NCI-H2107 treated with DMSO at 0.1 percent for 48 hours (cell line): ENCODE measurements around the gene COL27A1.

ENCODE experiments used
- DNase-seq: peaks from one replicate; lab custom pipeline; 2025; ENCODE audit not compliant: unreplicated experiment; lab: John Stamatoyannopoulos, UW

COL27A1 gene

DNA sequence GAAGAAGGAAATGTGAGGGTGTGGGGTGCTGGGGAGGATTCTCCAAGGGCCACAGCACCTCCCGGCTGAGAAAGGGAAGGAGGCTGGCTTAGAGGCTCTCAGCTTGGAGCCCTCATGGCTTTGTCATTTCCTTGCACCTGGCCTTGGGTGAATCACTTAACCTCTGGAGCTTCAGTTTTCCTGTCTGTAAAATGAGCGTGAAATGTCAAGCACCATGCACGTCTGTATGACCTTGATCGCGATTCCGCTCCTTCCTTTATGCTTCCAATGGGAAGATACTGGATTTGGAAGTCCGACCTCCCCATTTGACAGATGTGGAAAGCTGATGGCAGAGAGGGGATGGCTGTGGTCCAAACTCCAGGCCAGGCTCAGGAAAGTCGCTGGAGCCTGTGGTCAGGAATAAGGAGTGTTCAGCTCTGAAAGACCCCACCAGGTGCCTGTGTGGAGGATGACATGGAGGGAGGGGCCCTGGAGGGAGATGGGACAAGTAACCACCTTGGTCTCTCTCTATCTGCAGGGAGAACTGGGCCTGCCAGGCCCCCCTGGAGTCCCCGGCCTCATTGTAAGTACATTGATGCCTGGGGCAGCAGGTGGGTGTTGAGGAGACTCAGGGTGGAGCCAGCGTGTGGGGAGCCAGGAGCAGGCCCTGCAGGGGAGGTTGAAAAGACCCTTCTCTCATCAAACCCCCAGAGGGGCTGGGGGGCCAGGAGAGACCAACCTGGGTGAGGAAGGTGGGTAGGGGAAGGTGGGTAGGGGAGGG is 66.5 kb downstream of the COL27A1 start:
- DNase-seq, result no peak

DNA sequence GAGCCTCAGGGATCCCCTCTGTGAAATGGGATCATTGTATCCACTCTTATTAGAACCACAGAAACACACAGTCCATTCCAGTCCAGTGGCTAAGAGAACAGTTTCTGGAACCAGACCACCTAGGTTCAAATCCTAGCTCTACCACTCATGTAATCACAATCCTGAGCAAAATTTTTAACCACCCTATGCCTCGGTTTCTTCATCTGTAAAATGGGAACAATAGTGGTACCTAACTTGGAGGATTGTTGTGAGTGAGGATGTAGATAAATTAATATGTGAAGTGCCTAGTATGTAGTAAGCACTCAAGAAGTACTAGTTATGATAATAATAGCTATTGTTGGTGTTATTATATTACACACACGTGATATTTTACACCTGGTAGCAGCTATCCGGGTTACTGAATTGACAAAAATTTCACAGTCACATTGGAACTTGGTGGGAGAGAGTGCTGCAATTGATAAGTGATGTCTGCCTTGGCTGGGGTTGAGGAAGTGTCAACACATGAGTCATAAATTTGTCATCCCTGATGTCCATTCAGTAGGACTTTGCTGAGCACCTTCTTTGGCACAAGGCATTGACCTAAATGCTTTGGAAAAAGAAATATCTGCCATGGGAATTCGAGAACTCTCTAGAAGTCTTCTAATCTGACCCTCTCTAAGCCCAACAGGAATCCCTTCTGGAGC is 68.4 kb downstream of the COL27A1 start:
- DNase-seq, result no peak

DNA sequence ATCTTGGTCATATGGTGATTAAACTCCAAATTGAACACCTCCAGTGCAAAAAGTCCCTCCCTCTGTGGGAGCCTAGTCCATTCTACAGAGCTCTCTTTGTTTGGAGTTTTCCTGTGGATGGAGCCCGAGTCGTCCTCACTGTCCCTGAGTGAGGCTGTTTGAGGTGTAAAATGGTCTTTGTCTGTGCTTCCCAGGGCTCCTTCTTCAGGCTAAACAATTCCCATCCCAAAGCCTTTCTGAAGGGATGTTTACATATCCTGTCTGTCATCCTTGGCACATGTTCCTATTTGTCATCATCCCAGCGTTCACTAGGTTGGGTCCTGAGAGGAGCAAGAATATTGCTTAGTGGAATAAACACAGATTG is 68.9 kb downstream of the COL27A1 start:
- no peak for DNase-seq

DNA sequence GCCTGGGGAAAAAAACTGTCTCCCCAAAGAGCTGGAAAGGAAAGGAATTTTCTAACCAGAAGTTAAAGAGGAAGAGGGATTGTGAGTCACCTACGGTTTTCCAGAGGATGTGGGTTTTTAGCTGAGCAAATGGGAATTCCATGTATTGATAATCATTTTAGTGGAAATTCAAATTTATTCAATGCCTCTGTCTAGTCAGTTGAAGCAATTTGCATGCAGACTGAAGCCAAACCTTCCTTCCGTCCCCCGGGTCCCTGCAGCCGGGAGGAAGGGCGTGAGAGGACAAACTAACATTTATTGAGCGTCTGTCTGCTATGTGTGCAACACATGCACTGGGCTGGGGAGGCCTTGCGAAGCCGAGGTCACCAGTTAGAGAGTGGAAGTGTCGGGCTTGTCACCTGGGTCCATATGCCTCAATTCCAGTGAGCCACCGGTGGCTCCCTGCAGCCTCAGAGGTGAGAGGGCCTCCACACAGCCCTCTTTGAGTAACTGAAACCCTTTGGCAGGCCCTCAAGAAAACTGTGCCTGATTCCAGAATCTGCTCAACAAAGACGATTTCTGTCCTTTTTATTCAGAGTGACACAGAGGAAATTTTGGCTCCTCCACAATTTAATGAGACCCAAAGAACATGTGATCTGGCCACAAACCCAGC is 70.3 kb downstream of the COL27A1 start:
- DNase-seq, result no peak

DNA sequence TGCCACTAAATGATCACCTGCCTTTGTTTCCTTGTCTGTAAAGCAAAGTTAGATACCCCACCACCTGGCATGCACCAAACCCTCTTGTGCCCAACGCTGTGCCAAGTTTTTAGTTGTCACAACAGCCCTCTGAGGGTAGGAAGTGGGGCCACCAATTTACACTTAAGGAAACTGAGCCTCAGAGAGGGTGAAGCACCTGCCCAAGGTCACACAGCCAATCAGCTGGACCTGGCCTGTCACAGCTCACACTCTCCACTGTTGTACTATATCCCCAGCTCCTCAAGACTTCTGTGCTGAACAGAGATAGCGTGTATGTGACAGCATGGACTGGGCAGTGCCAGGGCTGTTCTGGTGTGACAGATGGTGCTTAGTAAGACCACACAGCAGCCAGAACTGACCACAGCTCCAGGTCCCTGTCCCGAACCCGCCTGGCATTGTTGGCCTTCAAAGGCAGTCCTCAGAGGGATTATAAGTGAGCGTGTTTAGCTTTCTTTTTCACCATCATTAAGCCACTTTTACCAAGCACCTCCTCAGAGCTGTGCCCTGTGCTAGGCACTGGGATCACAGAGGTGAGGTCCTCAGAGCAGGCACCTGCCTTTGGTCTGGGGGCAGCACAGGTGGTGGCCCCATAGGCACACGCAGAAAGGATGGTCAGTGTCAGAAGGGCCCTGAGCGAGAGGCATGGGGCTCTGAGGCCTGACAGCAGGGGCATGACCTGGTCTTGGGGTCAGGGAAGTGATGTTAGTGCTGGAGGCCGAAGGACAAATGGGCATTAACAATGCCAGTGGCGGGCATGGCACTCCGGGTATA is 71.1 kb downstream of the COL27A1 start:
- no peak for DNase-seq

DNA sequence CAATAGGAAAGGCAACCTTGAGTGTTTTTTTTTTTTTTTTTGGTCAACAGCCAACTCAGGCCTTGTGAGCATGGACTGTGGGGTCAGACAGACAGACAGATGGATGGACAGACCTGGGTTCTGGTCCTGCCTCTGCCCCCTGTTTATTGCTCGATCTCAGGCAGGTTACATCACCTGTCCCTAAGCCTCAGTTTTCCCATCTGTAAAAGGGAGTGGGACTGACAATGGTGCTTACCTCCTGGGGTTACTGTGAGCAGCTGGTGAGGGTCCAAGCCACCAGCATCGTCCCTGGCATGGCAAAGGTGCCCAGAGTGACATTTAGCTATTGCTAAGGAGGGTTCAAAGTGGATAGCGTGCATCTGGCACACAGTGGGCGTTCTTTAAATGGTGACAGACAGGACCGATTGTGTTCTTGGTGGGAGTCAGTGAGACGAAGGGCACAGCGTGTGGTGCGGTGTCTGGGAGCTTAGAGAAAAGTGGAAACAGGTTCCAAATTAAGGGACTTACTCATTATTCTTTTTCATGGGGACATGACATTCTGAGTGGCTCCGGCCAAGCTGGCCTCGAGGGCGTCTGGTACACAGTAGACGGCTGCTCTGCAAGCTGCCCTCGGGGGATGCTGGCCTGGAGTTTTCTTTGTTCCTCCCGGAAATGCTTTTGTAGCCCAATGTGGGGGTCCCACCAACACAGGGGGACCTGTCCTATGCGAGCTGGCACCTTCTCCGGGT is 72.1 kb downstream of the COL27A1 start:
- no peak for DNase-seq

DNA sequence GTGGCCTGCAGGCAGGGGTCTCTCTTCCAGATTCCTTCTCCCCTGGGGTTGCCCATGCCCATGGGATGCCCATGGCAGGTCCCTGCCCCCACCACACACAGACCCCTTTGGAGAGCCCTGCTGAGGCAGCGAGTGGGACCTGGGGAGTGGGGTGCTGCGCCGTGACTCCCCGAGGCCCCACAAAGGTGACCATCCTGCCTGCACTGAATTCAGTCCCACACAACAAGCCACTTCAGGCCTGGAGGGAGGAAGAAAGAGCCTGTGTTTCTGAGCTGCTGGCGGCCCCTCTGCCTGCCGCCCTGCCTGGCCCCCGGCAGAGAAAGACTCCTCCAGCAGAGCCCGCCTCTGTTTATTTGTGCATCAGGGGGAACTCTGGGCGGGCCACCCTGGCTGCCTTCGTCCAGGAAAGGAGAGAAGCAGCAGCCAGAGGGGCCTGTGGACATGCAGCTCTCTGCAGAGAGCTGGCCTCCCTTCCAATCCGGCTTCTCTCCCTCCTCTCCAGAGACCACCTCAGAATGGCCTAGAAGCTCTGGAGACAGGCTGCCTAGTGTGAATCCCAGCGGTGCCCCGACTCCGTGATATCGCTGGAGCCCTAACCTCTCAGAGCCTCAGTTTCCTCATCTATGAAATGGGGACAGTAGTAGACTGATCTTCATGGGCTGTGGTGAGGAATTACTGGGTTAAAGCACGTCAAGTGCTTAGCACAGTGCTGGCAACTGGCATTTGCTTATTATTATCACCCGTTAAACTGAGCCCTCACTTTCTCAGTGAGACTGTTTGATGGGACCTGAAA is 72.9 kb downstream of the COL27A1 start:
- no peak for DNase-seq

DNA sequence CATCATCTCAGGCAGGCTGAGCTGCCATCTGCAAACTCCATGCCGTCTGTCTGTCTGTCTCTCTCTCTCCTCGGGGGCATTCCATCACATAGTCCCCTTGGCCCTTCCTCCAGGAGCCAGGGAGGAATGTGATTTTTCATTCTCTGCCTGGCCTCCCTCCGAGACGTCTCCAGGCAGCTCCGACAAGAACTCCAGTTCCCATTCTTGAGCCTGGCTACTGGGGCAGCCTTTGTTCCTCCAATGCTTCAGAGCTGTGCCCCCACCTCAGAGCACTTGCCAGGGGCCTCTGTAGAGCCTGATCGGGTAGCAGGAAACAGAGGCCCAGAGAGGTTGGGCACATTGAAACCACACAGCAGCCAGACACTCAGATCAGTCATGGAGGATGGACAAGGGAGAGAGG is 74.0 kb downstream of the COL27A1 start:
- DNase-seq, result no peak

DNA sequence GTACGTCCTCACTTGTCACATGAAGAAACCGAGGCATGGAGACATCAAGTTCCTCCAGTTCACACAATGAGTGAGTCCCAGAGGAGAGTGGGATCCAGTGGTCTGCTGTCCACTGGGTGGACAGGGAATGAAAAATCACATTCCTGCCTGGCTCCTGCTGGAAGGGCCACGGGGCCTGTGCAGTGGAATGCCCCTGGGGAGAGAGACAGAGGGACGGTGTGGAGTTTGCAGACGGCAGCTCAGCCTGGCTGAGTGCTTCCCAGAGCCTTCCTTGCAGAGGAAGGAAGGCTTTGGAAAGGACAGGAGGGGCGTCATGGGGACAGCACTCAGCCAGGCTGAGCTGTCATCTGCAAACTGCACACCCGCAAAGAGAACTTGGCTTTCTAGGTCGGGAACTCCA is 74.7 kb downstream of the COL27A1 start:
- no peak for DNase-seq

DNA sequence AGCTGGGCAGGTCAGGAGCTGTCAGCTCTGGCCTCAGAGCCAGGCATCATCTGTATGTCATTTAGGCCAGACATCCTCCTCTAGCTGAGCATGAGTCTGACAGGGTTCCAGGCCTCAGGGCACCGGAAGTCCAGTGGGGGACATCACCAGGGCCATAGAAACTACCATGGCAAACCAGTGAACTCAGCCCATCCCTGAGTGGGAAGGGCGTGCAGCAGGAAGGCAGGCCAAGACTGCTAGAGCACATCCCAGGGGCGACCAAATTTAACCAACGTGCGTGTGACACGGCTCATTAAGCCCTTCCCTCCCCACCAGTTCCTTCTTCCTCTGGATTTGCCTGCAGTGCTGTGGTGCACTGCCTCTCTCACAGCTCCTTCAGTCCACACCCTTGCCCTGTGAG is 75.9 kb downstream of the COL27A1 start:
- DNase-seq, result no peak

DNA sequence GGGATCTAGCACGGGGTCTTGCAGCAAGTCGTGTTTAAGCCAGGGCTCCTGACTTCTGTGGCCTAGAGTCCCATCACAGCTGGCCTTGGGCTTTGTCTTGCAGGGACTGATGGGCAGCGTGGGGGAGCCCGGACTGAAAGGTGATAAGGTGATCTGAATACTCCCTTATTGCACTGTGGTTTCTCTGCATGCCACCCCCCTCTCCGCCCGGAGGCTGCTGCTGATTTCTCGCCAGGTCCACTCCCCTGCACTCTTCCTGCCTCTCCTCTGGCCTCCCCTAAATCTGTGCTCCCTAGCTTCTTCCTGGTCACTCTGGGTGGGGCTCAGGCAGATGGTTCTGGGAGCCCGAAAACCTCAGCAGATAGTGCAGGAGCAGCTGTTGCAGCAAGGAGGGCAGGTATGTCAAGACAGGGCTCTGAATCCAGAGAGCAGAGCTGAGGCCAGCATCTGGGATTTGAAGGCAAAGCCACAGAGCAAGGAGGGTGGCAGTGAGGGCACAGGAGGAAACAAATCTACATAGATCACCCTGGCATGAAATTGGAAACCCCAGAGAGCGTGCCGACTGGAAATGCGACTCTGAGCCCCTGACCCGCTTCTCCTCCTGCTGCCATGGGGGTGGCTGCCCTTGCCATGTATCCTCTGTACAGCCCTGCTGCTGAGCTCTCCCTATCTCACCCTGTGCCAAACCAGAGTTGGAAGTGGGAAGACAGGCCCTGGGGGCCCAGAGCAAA is 76.5 kb downstream of the COL27A1 start:
- no peak for DNase-seq

DNA sequence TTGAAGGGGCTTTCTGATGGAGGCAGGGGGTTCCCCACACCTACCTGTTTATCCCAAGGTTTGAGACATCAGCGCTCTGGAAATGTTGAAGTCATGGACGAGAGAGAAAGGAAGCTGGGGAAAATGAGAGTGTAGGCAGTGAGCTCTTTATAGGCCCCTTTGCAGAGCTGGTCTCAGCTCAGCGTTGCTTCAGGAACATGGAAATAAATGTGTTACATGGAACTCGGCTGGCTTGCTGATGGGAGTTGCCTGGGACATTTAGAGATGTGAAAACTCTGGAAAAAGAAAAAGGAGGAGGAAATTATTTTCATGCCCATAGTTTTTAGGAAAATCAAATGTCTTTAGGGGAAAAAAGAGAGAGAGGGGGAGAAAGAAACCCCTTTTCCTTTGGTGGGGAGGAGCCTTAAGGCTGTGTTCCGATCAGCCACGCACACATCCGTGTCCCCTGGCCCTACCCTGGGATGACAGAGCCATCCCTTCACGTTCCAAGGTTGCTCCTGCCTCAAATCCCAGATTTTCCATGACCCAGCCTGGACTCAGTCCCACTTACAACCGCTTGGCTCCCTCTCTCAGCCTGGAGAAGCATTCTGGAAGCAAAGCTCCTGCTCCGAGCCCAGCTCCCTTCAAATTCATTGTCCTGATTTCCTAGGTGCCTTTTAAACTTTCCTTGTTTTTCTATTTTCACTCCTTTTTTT is 78.3 kb downstream of the COL27A1 start:
- DNase-seq, result no peak

DNA sequence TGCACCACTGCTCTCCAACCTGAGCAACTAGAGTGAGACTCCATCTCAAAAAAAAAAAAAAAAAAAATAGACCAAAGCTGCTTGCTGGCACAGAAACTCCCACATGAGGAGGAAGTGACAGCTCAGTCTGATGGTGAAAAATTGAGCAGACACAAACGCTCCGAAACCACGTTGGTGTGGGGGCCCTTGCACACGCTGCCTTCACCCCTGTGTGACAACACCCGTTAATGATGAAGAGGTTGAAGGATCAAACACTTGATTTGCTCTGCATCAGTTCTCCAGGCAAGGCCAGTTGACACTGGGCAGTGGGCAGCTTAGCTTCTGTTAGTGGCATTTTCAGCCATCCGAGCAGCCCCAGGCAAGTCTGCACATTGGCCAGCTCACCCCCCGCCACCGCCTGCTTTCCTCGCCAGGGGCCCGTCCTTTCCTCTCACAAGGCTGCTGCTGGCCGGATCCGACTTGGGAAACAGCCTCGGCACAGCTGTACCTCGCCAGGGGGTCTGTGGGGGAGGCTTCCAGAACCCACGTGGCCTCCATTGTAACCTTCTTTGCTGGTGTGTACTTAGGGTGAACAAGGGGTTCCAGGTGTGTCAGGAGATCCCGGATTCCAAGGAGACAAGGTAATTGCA is 79.8 kb downstream of the COL27A1 start:
- DNase-seq, result no peak

DNA sequence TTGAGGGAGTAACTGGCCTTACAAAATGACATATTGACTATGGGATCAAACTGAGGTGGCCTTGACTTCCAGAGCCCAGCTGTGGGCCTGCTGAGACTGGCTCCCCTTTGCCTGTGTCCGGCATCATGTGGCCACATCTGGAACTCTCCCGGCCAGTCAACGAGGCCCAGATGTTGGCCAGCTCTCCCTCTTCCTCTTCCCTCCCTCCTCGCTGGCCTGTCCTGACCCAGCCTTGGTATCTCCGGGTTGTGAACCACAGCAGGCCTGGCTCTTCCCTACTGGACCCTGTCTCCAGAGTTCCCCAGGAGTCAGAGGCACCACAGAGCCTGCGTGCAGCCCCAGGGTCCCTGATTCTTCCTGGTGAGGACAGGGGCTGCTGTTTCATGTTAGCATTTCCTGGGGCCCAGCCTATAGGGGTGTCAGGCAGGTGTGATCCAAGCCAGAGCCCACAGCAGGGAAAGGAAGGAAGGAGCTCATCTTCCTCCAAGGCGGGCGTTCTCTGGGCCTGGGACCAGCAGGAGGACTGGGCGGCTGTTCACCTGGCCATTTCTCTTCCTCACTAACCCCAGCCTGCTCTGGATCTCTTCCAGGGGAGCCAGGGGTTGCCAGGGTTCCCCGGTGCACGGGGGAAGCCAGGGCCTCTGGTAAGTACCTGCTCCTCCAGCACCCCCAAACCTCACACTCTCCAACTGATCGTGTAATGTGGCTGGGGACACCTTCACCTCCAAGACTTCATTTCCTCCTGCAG is 81.2 kb downstream of the COL27A1 start:
- no peak for DNase-seq

DNA sequence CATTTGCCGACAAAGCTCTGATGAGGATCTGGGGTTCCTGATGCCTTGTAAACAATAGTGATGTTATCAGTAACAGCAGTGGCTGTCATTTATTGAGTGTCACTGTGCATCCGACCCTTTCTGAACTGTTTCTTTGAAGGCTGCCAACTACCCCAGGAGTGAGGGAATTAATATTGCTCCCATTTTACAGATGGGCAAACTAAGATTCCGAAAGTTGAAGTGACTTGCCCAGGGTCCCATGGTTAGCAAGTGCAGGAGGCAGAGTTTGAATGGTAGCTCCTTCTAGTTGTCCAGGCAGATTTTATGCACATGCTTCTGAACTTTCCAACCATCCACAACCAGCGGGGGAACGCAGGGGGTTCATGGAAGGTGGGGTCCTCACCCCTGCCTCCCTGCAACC is 81.9 kb downstream of the COL27A1 start:
- no peak for DNase-seq

DNA sequence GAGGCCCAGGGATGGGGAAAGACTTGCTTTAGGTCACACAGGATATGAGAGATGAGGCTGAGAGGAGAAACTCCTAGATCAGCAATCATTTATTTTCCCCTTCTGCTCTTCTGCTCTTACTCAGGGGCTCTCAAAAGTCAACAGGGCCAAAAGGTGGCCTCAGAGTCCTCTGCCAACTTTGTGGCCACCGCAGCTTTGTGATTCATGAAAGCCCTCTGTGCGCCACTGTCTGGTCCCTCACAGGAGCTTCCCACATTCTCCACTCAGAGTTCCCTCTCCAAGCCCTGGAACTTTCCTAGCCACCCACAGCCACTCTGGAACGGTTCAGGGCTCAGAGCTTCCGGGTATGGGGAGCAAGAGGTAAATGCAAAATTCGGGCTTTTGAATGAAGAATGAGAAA is 82.4 kb downstream of the COL27A1 start:
- no peak for DNase-seq

DNA sequence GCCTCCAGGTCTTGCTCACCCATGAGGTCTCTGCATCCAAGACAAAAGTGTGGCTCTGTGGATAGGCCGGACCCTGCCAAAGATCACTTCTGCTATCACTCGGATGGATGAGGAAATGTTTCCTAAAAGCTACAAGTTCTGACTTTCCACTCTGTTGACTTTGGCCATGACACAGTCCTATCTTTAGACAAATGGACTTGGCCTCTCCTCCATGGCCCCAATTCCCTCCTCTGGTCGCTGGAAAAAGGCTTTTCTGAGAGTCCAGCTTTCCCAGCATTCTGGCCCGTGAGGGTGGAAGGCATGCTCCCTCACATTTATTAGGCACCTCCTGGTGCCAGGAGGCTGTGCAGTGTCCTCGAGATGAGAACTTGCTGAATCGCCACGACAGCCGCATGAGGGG is 83.1 kb downstream of the COL27A1 start:
- DNase-seq, result no peak
